Thyroid gland (tissue), 4 donors: Measurements from ENCODE around the gene AKNAD1.

Experiments used
- POLR2A ChIP-seq, 2 donors: fragments of 450-650 bp; IDR thresholded peaks; one replicate each; pipeline ENCODE4 v1.6.1; 2017; ENCODE audit warnings: antibody characterized with exemption in 2 of 2, mild to moderate bottlenecking in 2 of 2, moderate library complexity in 1 of 2
- TF ChIP-seq, protein P1 (sequence below), 6 experiments: fragments of 200-600 bp in 3 of 6; fragments of 450-650 bp in 3 of 6; sonication (generic) in 3 of 6; IDR thresholded peaks; one replicate each; pipeline ENCODE4 v1.5.1; 2016 to 2019; ENCODE audit warnings: antibody characterized with exemption in 6 of 6, mild to moderate bottlenecking in 2 of 6, inconsistent platforms in 1 of 6, moderate library complexity in 1 of 6

DNA sequence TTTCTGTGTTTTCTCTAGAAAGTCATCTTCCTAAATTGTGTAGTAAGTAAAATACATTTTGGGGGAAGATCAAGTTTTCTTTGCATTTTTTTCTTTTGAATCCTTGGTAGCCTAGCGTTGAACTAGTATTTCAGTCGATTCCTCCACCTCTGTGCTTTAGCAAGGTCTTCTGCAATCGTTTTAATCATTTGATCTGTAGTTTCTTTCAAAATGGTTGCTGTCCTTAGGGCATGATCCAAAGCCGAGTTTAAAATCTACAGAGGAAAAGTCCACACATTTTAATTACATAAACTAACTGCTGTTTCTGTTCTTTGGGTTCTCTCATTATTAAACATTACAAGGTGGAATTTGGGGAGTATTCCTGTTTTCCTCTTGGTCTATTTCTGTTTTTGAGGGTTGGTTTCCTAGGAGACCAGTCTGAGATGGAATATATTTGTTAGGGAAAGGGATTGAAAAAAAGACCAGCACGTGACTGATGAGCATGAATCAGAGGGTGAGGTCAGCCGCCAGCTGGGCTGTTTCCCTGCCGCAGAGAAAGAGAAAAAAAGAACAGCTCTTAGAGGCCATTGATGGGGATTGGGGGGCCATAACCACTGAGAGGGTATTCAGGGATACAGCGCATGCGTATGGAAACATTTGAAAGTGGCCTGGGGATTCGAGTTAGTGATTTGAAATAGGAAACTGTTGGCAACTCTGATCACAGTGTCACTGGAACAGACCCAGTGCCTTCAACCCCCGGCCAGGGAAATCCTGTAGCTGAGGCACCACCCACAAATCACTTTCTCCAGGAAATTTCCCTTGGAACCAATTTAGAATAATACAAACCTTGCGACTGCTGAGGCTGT lies 40.6 kb downstream of the AKNAD1 start:
- TF ChIP-seq, protein P1, sequence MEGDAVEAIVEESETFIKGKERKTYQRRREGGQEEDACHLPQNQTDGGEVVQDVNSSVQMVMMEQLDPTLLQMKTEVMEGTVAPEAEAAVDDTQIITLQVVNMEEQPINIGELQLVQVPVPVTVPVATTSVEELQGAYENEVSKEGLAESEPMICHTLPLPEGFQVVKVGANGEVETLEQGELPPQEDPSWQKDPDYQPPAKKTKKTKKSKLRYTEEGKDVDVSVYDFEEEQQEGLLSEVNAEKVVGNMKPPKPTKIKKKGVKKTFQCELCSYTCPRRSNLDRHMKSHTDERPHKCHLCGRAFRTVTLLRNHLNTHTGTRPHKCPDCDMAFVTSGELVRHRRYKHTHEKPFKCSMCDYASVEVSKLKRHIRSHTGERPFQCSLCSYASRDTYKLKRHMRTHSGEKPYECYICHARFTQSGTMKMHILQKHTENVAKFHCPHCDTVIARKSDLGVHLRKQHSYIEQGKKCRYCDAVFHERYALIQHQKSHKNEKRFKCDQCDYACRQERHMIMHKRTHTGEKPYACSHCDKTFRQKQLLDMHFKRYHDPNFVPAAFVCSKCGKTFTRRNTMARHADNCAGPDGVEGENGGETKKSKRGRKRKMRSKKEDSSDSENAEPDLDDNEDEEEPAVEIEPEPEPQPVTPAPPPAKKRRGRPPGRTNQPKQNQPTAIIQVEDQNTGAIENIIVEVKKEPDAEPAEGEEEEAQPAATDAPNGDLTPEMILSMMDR (IDR thresholded peaks at IDR 0.05) = no peak
- TF ChIP-seq POLR2A (IDR thresholded peaks at IDR 0.05) = no peak
